HCT116 (cell line): ENCODE data around the gene MAPK1. TPM values are rescaled to one million over a fixed set of nuclear protein-coding genes. Genes with fewer than 3 reads are reported as not detected.

Experiments
- ATAC-seq: fragments of 200-7000 bp; cut with Tn5 transposase; 2 replicates; pipeline ENCODE4 v1.9.1; 2020; ENCODE audit warnings: mild to moderate bottlenecking, moderate library complexity
- BruUV-seq: library from RNA; stranded (reverse); fragments of 400-500 nt; replicated peaks from 2 replicates; lab custom pipeline; 2021; lab: Mats Ljungman, UMichigan
- CTCF ChIA-PET: fragments of 300-600 bp; sonication (Branson Sonifier 250); formaldehyde crosslinking; loops from one replicate; lab custom pipeline; 2021; ENCODE audit warnings: antibody characterized with exemption; lab: Charles Lee
- POLR2A ChIA-PET: fragments of 300-600, 350-600 bp; sonication (Branson Sonifier 250); formaldehyde crosslinking; loops from one replicate; lab custom pipeline; 2021; ENCODE audit warnings: antibody characterized with exemption; lab: Charles Lee
- RAD21 ChIA-PET, 2 experiments: fragments of 300-600 bp; sonication (Branson Sonifier 250); formaldehyde crosslinking; loops; one replicate each; lab custom pipeline; 2023; ENCODE audit warnings: low total read pairs in 2 of 2; ENCODE audit not compliant: uncharacterized antibody in 2 of 2, unreplicated experiment in 2 of 2, low non-redundant PET in 1 of 2; lab: Charles Lee
- DNase-seq: peaks from one replicate; pipeline ENCODE4 v3.0.0-alpha.2; 2010; ENCODE audit warnings: low read depth, low spot score
- H2AFZ ChIP-seq: fragments of 200-600 bp; shearing (Covaris generic), sonication (generic); 2 replicates; pipeline ENCODE4 v1.6.1; 2017; ENCODE audit warnings: low read depth, mixed run types, mixed read lengths, antibody characterized with exemption, low read length; ENCODE audit not compliant: poor library complexity, severe bottlenecking
- H3K27ac ChIP-seq: 2 replicates; pipeline ENCODE4 v1.5.1; 2012; ENCODE audit warnings: low read depth, low read length
- H3K27me3 ChIP-seq: fragments of 200-600 bp; sonication (generic); 2 replicates; pipeline ENCODE4 v1.6.1; 2016; ENCODE audit warnings: mixed run types, low read length, mixed read lengths; ENCODE audit not compliant: insufficient read depth
- H3K36me3 ChIP-seq, 2 experiments: fragments of 200-500 bp in 1 of 2; fragments of 200-600 bp in 1 of 2; sonication (Bioruptor generic) in 1 of 2; sonication (generic) in 1 of 2; 2 replicates each; pipeline versions ENCODE4 v1.5.1 to v1.6.1; 2014 to 2016; ENCODE audit warnings: low read length in 2 of 2, inconsistent platforms in 1 of 2, mixed read lengths in 1 of 2, mixed run types in 1 of 2; ENCODE audit not compliant: insufficient read depth in 2 of 2, control insufficient read depth in 1 of 2
- H3K4me1 ChIP-seq, 2 experiments: fragments of 200-600 bp in 1 of 2; sonication (generic) in 1 of 2; 2 replicates each; pipeline versions ENCODE4 v1.5.1 to v1.6.1; 2012 to 2017; ENCODE audit warnings: low read length in 2 of 2, inconsistent platforms in 1 of 2, mild to moderate bottlenecking in 1 of 2, mixed read lengths in 1 of 2, mixed run types in 1 of 2, moderate library complexity in 1 of 2; ENCODE audit not compliant: insufficient read depth in 2 of 2, control insufficient read depth in 1 of 2
- H3K4me2 ChIP-seq: fragments of 200-600 bp; sonication (generic); 2 replicates; pipeline ENCODE4 v1.6.1; 2017; ENCODE audit warnings: mixed run types, low read length, mixed read lengths
- H3K4me3 ChIP-seq, 2 experiments: fragments of 200-600 bp in 1 of 2; sonication (generic) in 1 of 2; replicated peaks in 1 of 2; 2 replicates each; pipeline ENCODE4 v1.5.1; 2011 to 2016; ENCODE audit warnings: low read length in 2 of 2, control low read depth in 1 of 2, low read depth in 1 of 2, mild to moderate bottlenecking in 1 of 2, mixed read lengths in 1 of 2, mixed run types in 1 of 2
- H3K79me2 ChIP-seq: fragments of 200-600 bp; sonication (generic); 2 replicates; pipeline ENCODE4 v1.6.1; 2017; ENCODE audit warnings: mild to moderate bottlenecking, mixed run types, low read length, moderate library complexity, mixed read lengths; ENCODE audit not compliant: insufficient read depth
- H3K9ac ChIP-seq: fragments of 200-600 bp; sonication (generic); 2 replicates; pipeline ENCODE4 v1.6.1; 2016; ENCODE audit warnings: low read length, mixed read lengths
- H3K9me2 ChIP-seq: fragments of 200-600 bp; sonication (generic), shearing (Covaris generic); 2 replicates; pipeline ENCODE4 v1.6.1; 2017; ENCODE audit warnings: mixed run types, mild to moderate bottlenecking, moderate library complexity; ENCODE audit not compliant: insufficient read depth
- H3K9me3 ChIP-seq, 2 experiments: fragments of 200-500 bp in 1 of 2; fragments of 200-600 bp in 1 of 2; sonication (Bioruptor generic) in 1 of 2; sonication (generic) in 1 of 2; 2 replicates each; pipeline ENCODE4 v1.6.1; 2014 to 2017; ENCODE audit warnings: low read length in 2 of 2, mixed read lengths in 2 of 2, inconsistent platforms in 1 of 2, low read depth in 1 of 2, mild to moderate bottlenecking in 1 of 2, mixed run types in 1 of 2, moderate library complexity in 1 of 2; ENCODE audit not compliant: control insufficient read depth in 1 of 2, insufficient read depth in 1 of 2
- H4K20me1 ChIP-seq: fragments of 200-600 bp; sonication (generic), shearing (Covaris generic); 2 replicates; pipeline ENCODE4 v1.6.1; 2017; ENCODE audit warnings: mixed run types, mild to moderate bottlenecking, moderate library complexity; ENCODE audit not compliant: insufficient read depth
- CBX3 ChIP-seq: IDR thresholded peaks from 2 replicates; pipeline ENCODE4 v1.6.1; 2012; ENCODE audit warnings: low read depth
- EGR1 ChIP-seq: IDR thresholded peaks from 2 replicates; pipeline ENCODE4 v1.6.1; 2012; ENCODE audit warnings: low read depth
- ELF1 ChIP-seq: IDR thresholded peaks from 2 replicates; pipeline ENCODE4 v1.6.1; 2012; ENCODE audit warnings: low read depth, borderline replicate concordance
- EZH2 ChIP-seq: fragments of 200-600 bp; sonication (generic); IDR thresholded peaks from 2 replicates; pipeline ENCODE4 v1.6.1; 2017; ENCODE audit warnings: antibody characterized with exemption, mixed run types
- EZH2phosphoT487 ChIP-seq: fragments of 200-600 bp; IDR thresholded peaks from 2 replicates; pipeline ENCODE4 v1.6.1; 2018; ENCODE audit warnings: antibody characterized with exemption, borderline replicate concordance
- POLR2A ChIP-seq: IDR thresholded peaks from 2 replicates; pipeline ENCODE4 v1.7.0; 2011; ENCODE audit warnings: borderline replicate concordance; ENCODE audit not compliant: insufficient read depth, insufficient read length; ENCODE audit errors: extremely low read depth
- POLR2AphosphoS5 ChIP-seq: IDR thresholded peaks from 2 replicates; pipeline ENCODE4 v1.6.1; 2011; ENCODE audit warnings: mild to moderate bottlenecking, low read depth, low read length, moderate library complexity
- ZFX ChIP-seq: fragments of 450-650 bp; IDR thresholded peaks from 2 replicates; pipeline ENCODE4 v1.6.1; 2017
- ZNF274 ChIP-seq: fragments of 200-500 bp; sonication (Bioruptor generic); IDR thresholded peaks from 2 replicates; pipeline ENCODE4 v1.6.1; 2014; ENCODE audit warnings: mild to moderate bottlenecking, low read depth, low read length, inconsistent platforms
- intact Hi-C: fragments of 100-400 bp; cut with micrococcal nuclease; formaldehyde crosslinking; loops from 2 replicates; pipeline ENCODE4 v1.10.0; 2022
- total RNA-seq: library from RNA; stranded (reverse); gene quantifications from one replicate; pipeline ENCODE4 v1.2.1, GENCODE V29; 2021; ENCODE audit not compliant: unreplicated experiment
- TF ChIP-seq, protein P1 (sequence below): IDR thresholded peaks from 2 replicates; pipeline ENCODE4 v1.6.1; 2012
- TF ChIP-seq, protein P2 (sequence below): IDR thresholded peaks from 2 replicates; pipeline ENCODE4 v1.6.1; 2011; ENCODE audit warnings: mild to moderate bottlenecking, low read length, moderate library complexity; ENCODE audit not compliant: insufficient replicate concordance; ENCODE audit errors: extremely low read depth

Gene MAPK1
- total RNA-seq, 1 experiment from 2014 or later = 137 TPM

DNA sequence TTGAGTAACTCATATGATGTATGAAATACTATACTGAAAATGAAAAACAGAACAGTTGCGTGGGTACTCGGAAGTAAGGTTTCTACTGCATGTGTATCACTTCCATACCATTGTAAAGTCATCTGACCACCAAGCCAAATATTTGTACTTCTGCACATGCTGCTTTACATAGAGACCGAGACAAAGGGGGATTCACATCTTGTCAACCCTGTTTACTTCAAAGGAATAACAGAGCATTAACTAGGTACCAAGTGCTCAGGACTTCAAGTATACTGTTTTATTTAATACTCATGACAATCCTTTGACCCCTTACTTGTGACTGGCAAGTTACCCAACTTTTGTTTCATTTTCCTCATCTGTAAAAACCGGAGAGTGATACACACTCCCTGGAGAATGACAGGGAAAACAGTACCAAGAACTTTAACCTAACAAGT lies 9.9 kb downstream of the MAPK1 start:
- Histone ChIP-seq H3K27me3 (no peaks in the 10 kb centered on the region), H2AFZ (no peak overlapping the region), H3K4me1 (no peaks in the 10 kb centered on the region), H3K9me2 (no peaks in the 10 kb centered on the region), H3K4me2 (no peak overlapping the region), H3K27ac (no peak overlapping the region), H4K20me1 (peaks cover 47% of the 10 kb centered on the region; the same call in 1 of the 2 replicates), H3K36me3 (no peaks in the 10 kb centered on the region), H3K9ac (no peak overlapping the region), H3K4me3 (no peak overlapping the region), H3K9me3 (no peaks in the 10 kb centered on the region), H3K79me2 (peaks cover 100% of the 10 kb centered on the region)
- POLR2A ChIA-PET = no interaction called here
- RAD21 ChIA-PET = no interaction called here
- no peak for DNase-seq
- no TSS peak for BruUV-seq
- ATAC-seq = no peak
- TF ChIP-seq, protein P1, sequence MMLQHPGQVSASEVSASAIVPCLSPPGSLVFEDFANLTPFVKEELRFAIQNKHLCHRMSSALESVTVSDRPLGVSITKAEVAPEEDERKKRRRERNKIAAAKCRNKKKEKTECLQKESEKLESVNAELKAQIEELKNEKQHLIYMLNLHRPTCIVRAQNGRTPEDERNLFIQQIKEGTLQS = no peak
- TF ChIP-seq, protein P2, sequence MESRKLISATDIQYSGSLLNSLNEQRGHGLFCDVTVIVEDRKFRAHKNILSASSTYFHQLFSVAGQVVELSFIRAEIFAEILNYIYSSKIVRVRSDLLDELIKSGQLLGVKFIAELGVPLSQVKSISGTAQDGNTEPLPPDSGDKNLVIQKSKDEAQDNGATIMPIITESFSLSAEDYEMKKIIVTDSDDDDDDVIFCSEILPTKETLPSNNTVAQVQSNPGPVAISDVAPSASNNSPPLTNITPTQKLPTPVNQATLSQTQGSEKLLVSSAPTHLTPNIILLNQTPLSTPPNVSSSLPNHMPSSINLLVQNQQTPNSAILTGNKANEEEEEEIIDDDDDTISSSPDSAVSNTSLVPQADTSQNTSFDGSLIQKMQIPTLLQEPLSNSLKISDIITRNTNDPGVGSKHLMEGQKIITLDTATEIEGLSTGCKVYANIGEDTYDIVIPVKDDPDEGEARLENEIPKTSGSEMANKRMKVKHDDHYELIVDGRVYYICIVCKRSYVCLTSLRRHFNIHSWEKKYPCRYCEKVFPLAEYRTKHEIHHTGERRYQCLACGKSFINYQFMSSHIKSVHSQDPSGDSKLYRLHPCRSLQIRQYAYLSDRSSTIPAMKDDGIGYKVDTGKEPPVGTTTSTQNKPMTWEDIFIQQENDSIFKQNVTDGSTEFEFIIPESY = no peak
- TF ChIP-seq EZH2phosphoT487 = no peak
- TF ChIP-seq POLR2A = no peak
- no peak for TF ChIP-seq EGR1
- no peak for TF ChIP-seq EZH2
- no peak for TF ChIP-seq CBX3
- no peak for TF ChIP-seq POLR2AphosphoS5
- TF ChIP-seq ELF1 = no peak
- TF ChIP-seq ZFX = no peak
- no peak for TF ChIP-seq ZNF274
- CTCF ChIA-PET = no interaction called here
- intact Hi-C loops = no loop called here
